Lower leg skin (tissue), 4 donors: ENCODE measurements around the gene TASOR. TPM values are rescaled to one million over a fixed set of nuclear protein-coding genes. Genes with fewer than 3 reads are reported as not detected.
"Not testable (repeated sequence)": the region's sequence is repeated elsewhere in the genome, so short reads cannot be mapped to it uniquely, and the experiment has no call there.

Source experiments
- DNase-seq, 2 donors: peaks; one replicate each; pipeline ENCODE4 v3.0.0-alpha.2; 2019; ENCODE audit warnings: low spot score in 2 of 2
- H3K4me3 ChIP-seq: fragments of 200-600 bp; sonication (generic); 2 replicates; pipeline ENCODE4 v1.5.1; 2017; ENCODE audit warnings: mild to moderate bottlenecking, low read depth; ENCODE audit not compliant: poor library complexity, severe bottlenecking
- CTCF ChIP-seq, 3 donors: fragments of 450-650 bp; IDR thresholded peaks; one replicate each; pipeline ENCODE4 v1.5.1; 2016; ENCODE audit warnings: antibody characterized with exemption in 3 of 3, mild to moderate bottlenecking in 3 of 3, moderate library complexity in 2 of 3
- POLR2A ChIP-seq, 2 donors: fragments of 450-650 bp; IDR thresholded peaks; one replicate each; pipeline ENCODE4 v1.6.1; 2016 to 2017; ENCODE audit warnings: antibody characterized with exemption in 2 of 2, mild to moderate bottlenecking in 1 of 2, moderate library complexity in 1 of 2
- WGBS, 2 donors: methylation state at CpG; one replicate each; pipeline ENCODE4 v1.1.5; 2018; 5-methylcytosine and 5-hydroxymethylcytosine counted together
- intact Hi-C: fragments of 100-400 bp; cut with DNase I; formaldehyde crosslinking; loops from one replicate; pipeline ENCODE4 v1.15.0; 2023; ENCODE audit warnings: low total_unique reads
- total RNA-seq, 4 donors: library from RNA; depleted of rRNA; stranded (reverse); fragments of >200 nt; gene quantifications; one replicate each; pipeline ENCODE4 v1.1.0, GENCODE V29; 2016

The TASOR gene
- total RNA-seq, 4 donors from 2014 or later = 53.7 to 70.1 (median 64.8) TPM

- DNase-seq = no peak
- H3K4me3 ChIP-seq = no peak overlapping the region
- TF ChIP-seq POLR2A (IDR thresholded peaks at IDR 0.05) = no peak
- no peak for TF ChIP-seq CTCF (IDR thresholded peaks at IDR 0.05)
- intact Hi-C loops = no loop called here
- WGBS, 2 donors = 95 to 100% methylated on average over 2 of the region's 2 CpGs
Observed at GRCh38 chr3:56711344-56711743, 28.3 kb upstream of the TASOR start.

GRCh38 chr3:56707412-56707811 lies 24.3 kb upstream of the TASOR start:
- DNase-seq, intact Hi-C loops, H3K4me3 ChIP-seq: not testable (repeated sequence)
- 91 to 93% methylated on average over 6 of the region's 6 CpGs for WGBS, 2 donors

GRCh38 chr3:56706629-56707028 lies 23.6 kb upstream of the TASOR start:
- intact Hi-C loops = no loop called here
- no peak for DNase-seq
- no peak overlapping the region for H3K4me3 ChIP-seq
- TF ChIP-seq CTCF (IDR thresholded peaks at IDR 0.05) = no peak
- no peak for TF ChIP-seq POLR2A (IDR thresholded peaks at IDR 0.05)

- TF ChIP-seq POLR2A (IDR thresholded peaks at IDR 0.05) (no peak), CTCF (IDR thresholded peaks at IDR 0.05) (no peak)
- intact Hi-C loops = loop anchor here (5.0 kb wide), 2 partner anchors 93 to 268 kb away; no protein-coding TSS in a partner anchor
- no peak overlapping the region for H3K4me3 ChIP-seq
- no peak for DNase-seq
- WGBS, 2 donors = 87 to 95% methylated on average over 3 of the region's 3 CpGs
Observed at GRCh38 chr3:56704706-56705105, 21.6 kb upstream of the TASOR start.

- no peak overlapping the region for H3K4me3 ChIP-seq
- no peak for TF ChIP-seq POLR2A (IDR thresholded peaks at IDR 0.05)
- peak in 1 of 3 donors; percentile 86 for TF ChIP-seq CTCF (IDR thresholded peaks at IDR 0.05)
- WGBS, 2 donors = 15% methylated on average over 5 of the region's 5 CpGs
- DNase-seq = peak in 1 of 2 donors; percentile 54
- intact Hi-C loops = loop anchor here (5.0 kb wide), 2 partner anchors 95 to 270 kb away; no protein-coding TSS in a partner anchor
Observed at GRCh38 chr3:56702490-56703315, 19.6 kb upstream of the TASOR start.

- WGBS, 2 donors = 71 to 75% methylated on average over 4 of the region's 4 CpGs
- H3K4me3 ChIP-seq = no peak overlapping the region
- TF ChIP-seq CTCF (IDR thresholded peaks at IDR 0.05) = no peak
- no peak for TF ChIP-seq POLR2A (IDR thresholded peaks at IDR 0.05)
- intact Hi-C loops = loop anchor here (2.0 to 5.0 kb wide), 3 partner anchors 97 to 287 kb away; no protein-coding TSS in a partner anchor
- no peak for DNase-seq
Observed at GRCh38 chr3:56700151-56700550, 17.1 kb upstream of the TASOR start.
